ENCODE data around the gene CD34. TPM values are rescaled to one million over a fixed set of nuclear protein-coding genes. Genes with fewer than 3 reads are reported as not detected.
"Not testable (repeated sequence)": the region's sequence is repeated elsewhere in the genome, so short reads cannot be mapped to it uniquely, and the experiment has no call there.

The CD34 gene
- total and polyA plus RNA-seq, 7 experiments from 2014 or later = 0.02 to 3.4 (median 0.39) TPM; not detected in 3

DNA sequence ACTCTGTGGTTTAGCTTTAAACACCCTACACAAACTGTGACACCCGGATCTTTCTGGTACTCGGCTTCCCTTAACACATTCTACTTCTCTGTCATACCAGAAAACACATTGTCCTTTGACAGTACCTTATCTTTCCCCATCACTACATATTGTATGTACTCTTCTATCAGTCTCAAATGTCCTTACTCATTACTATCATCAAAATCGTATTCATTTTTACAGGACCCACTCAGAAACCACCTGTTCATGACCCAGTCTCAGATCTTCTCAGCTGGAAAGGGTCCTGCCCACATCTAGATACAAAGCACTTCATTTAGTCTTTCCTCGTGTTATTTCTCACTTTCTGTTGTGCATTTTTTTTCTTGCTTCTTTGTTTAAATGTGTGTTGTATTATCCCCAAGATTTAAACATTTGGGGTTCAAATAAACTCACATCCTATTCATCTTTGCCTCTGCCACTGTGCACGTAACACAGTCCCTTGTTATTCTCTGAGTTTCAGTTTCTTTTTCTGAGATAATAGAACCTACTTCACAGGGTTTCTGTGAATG, 27.7 kb downstream of the CD34 start:
- Mint-ChIP-seq H3K36me3 (peaks cover 0 to 1% (median 0%) of the 10 kb centered on the region in 5 donors), H3K9me3 (peaks cover 0 to 1% (median 0%) of the 10 kb centered on the region in 11 donors), H3K4me1 (peaks cover 39 to 51% (median 44%) of the 10 kb centered on the region in 7 donors), H3K27me3 (peaks cover 0 to 10% (median 0%) of the 10 kb centered on the region in 5 donors), H3K27ac (peak overlapping the region; percentile 94 to 99 (median 96)), H3K4me3 (peak overlapping the region; percentile 74 to 93 (median 88))
- Histone ChIP-seq H3K9me3 (ENCODE audit: control insufficient read depth in 2 of 3, low read length in 3 of 3) (no peaks in the 10 kb centered on the region), H3K4me3 (ENCODE audit: low read length) (peak overlapping the region; percentile 59), H3K27ac (ENCODE audit: low read depth, low read length) (peak overlapping the region; percentile 85), H3K4me1 (ENCODE audit: control insufficient read depth in 2 of 2, insufficient read depth in 2 of 2, low read length in 2 of 2) (peaks cover 21 to 25% of the 10 kb centered on the region in 2 donors), H3K36me3 (ENCODE audit: control insufficient read depth in 2 of 3, insufficient read depth in 3 of 3, low read length in 3 of 3) (no peaks in the 10 kb centered on the region), H3K27me3 (ENCODE audit: control insufficient read depth in 2 of 2, insufficient read depth in 2 of 2, low read length in 2 of 2) (no peaks in the 10 kb centered on the region)
- DNase-seq (peak in 6 of 9 donors; percentile 40 to 63 (median 48)), ATAC-seq (peak; percentile 76)
- ChIA-PET CTCF (interaction anchor here (0.7 to 9.6 kb wide), 11 partner anchors 13 to 185 kb away, joined by 3 to 197 read pairs (median 6); no protein-coding TSS in a partner anchor), POLR2A (interaction anchor here (0.7 to 7.7 kb wide), 9 partner anchors 10 to 80 kb away, joined by 3 to 75 read pairs (median 7); no protein-coding TSS in a partner anchor)
- intact Hi-C loops (cut with micrococcal nuclease) = loop anchor here (1.0 to 10.0 kb wide), 9 partner anchors 10 to 362 kb away; partner anchors contain the start of genes CD46 (in 1 of the 2) and PLXNA2 (in 1 of the 2)

DNA sequence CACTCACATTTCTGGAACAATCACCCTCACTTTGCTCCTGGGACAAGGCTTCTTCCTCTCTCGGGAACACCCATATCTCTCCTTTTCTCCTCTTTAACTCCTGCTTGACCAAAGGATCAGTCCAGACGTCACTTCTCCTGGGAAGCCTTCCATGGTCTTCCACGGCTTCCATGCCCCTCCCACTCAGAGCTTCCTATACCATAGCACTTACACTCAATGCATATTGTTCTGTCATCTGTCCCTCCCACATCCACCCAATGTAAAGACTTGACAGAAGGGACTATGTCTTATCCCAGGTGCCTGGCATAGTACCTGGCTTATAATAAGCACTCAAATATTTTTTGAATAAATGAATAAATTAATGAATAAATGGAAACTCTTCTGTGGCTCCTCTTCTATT, 28.2 kb downstream of the CD34 start:
- Mint-ChIP-seq H3K27me3 (peaks cover 0 to 10% (median 0%) of the 10 kb centered on the region in 5 donors), H3K36me3 (peaks cover 0 to 3% (median 0%) of the 10 kb centered on the region in 5 donors), H3K9me3 (peaks cover 0 to 1% (median 0%) of the 10 kb centered on the region in 11 donors), H3K4me3 (peak overlapping the region; percentile 74 to 93 (median 90)), H3K27ac (peak overlapping the region; percentile 94 to 99 (median 96)), H3K4me1 (peaks cover 39 to 51% (median 44%) of the 10 kb centered on the region in 7 donors)
- Histone ChIP-seq H3K4me1 (ENCODE audit: control insufficient read depth in 2 of 2, insufficient read depth in 2 of 2, low read length in 2 of 2) (peaks cover 21 to 25% of the 10 kb centered on the region in 2 donors), H3K36me3 (ENCODE audit: control insufficient read depth in 2 of 3, insufficient read depth in 3 of 3, low read length in 3 of 3) (no peaks in the 10 kb centered on the region), H3K9me3 (ENCODE audit: control insufficient read depth in 2 of 3, low read length in 3 of 3) (no peaks in the 10 kb centered on the region), H3K4me3 (ENCODE audit: low read length) (peak overlapping the region; percentile 59), H3K27me3 (ENCODE audit: control insufficient read depth in 2 of 2, insufficient read depth in 2 of 2, low read length in 2 of 2) (no peaks in the 10 kb centered on the region), H3K27ac (ENCODE audit: low read depth, low read length) (peak overlapping the region; percentile 85)
- ChIA-PET POLR2A (interaction anchor here (0.7 to 7.7 kb wide), 7 partner anchors 10 to 58 kb away, joined by 3 to 75 read pairs (median 7); no protein-coding TSS in a partner anchor), CTCF (interaction anchor here (0.9 to 9.6 kb wide), 7 partner anchors 13 to 82 kb away, joined by 3 to 197 read pairs (median 7); no protein-coding TSS in a partner anchor)
- intact Hi-C loops (cut with micrococcal nuclease) = loop anchor here (1.0 to 10.0 kb wide), 9 partner anchors 9 to 362 kb away; partner anchors contain the start of genes CD46 (in 1 of the 2) and PLXNA2 (in 1 of the 2)
- DNase-seq = peak in 1 of 9 donors; percentile 16
- ATAC-seq = peak; percentile 25

DNA sequence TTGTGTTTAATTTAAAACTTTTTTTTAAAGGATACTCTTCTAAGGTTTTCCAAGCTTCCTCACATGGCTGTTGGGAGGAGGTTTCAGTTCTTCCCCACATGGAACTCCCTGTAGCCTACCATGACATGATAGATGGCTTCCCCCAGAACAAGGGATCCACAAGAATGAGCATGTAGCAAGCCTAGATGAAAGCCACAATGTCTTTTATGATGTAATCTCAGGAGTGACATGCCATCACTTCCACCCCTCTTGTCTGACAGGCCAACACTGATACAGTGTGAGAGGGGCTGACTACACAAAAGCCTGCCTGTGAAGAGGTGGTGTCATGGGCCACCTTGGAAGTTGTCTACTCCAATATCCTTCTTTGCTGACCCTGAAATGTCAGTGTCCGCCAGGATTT, 32.0 kb downstream of the CD34 start:
- ChIA-PET CTCF (interaction anchor here (0.6 kb wide), 1 partner anchor 10 kb away, joined by 3 read pairs; no protein-coding TSS in a partner anchor), POLR2A (interaction anchor here (0.6 to 20.4 kb wide), 3 partner anchors 11 to 50 kb away, joined by 3 to 547 read pairs (median 17); no protein-coding TSS in a partner anchor)
- no peak overlapping the region for H3K27ac ChIP-seq (ENCODE audit: low read depth, low read length)
- peaks cover 14 to 24% of the 10 kb centered on the region in 2 donors for H3K4me1 ChIP-seq (ENCODE audit: control insufficient read depth in 2 of 2, insufficient read depth in 2 of 2, low read length in 2 of 2)
- no peaks in the 10 kb centered on the region for H3K27me3 Mint-ChIP-seq
- ATAC-seq (no peak), DNase-seq (no peak)
- no peak overlapping the region for H3K4me3 ChIP-seq (ENCODE audit: low read length)
- H3K9me3 Mint-ChIP-seq = peaks cover 0 to under 1% (median 0%) of the 10 kb centered on the region in 11 donors
- peaks cover 0 to 6% (median 0%) of the 10 kb centered on the region in 5 donors for H3K36me3 Mint-ChIP-seq
- H3K9me3 ChIP-seq (ENCODE audit: control insufficient read depth in 2 of 3, low read length in 3 of 3) = no peaks in the 10 kb centered on the region
- peak overlapping the region in 4 of 9 donors; percentile 3 to 60 (median 12) for H3K27ac Mint-ChIP-seq
- H3K4me1 Mint-ChIP-seq = peaks cover 41 to 56% (median 50%) of the 10 kb centered on the region in 7 donors
- no peak overlapping the region for H3K4me3 Mint-ChIP-seq
- intact Hi-C loops (cut with micrococcal nuclease) = no loop called here
- no peaks in the 10 kb centered on the region for H3K36me3 ChIP-seq (ENCODE audit: control insufficient read depth in 2 of 3, insufficient read depth in 3 of 3, low read length in 3 of 3)
- no peaks in the 10 kb centered on the region for H3K27me3 ChIP-seq (ENCODE audit: control insufficient read depth in 2 of 2, insufficient read depth in 2 of 2, low read length in 2 of 2)

DNA sequence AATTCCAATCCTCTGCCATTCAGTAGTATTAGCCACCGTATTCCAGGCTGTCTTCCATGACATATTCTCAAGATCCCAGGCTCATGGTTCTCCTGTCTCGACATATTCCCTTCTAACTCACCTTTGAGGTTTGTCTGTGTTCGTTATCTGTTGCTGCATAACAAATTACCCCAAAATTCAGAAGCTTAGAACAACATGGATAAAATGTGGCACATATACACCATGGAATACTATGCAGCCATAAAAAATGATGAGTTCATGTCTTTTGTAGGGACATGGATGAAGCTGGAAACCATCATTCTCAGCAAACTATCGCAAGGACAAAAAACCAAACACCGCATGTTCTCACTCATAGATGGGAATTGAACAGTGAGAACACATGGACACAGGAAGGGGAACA, 33.0 kb downstream of the CD34 start:
- H3K9me3 Mint-ChIP-seq; H3K36me3 ChIP-seq (ENCODE audit: control insufficient read depth in 2 of 3, insufficient read depth in 3 of 3, low read length in 3 of 3); H3K9me3 ChIP-seq (ENCODE audit: control insufficient read depth in 2 of 3, low read length in 3 of 3); H3K4me3 ChIP-seq (ENCODE audit: low read length); H3K27ac ChIP-seq (ENCODE audit: low read depth, low read length); H3K36me3 Mint-ChIP-seq; DNase-seq; ATAC-seq; CTCF ChIA-PET; H3K27me3 ChIP-seq (ENCODE audit: control insufficient read depth in 2 of 2, insufficient read depth in 2 of 2, low read length in 2 of 2); intact Hi-C loops (cut with micrococcal nuclease); H3K27me3 Mint-ChIP-seq: not testable (repeated sequence)
- H3K27ac Mint-ChIP-seq = peak overlapping the region in 3 of 9 donors; percentile 36 to 66 (median 56)
- H3K4me3 Mint-ChIP-seq = peak overlapping the region in 1 of 10 donors; percentile 20
- H3K4me1 Mint-ChIP-seq = peaks cover 44 to 56% (median 50%) of the 10 kb centered on the region in 7 donors
- POLR2A ChIA-PET = interaction anchor here (3.5 to 20.4 kb wide), 2 partner anchors 10 to 49 kb away, joined by 17 to 547 read pairs; no protein-coding TSS in a partner anchor
- peaks cover 21 to 30% of the 10 kb centered on the region in 2 donors for H3K4me1 ChIP-seq (ENCODE audit: control insufficient read depth in 2 of 2, insufficient read depth in 2 of 2, low read length in 2 of 2)

DNA sequence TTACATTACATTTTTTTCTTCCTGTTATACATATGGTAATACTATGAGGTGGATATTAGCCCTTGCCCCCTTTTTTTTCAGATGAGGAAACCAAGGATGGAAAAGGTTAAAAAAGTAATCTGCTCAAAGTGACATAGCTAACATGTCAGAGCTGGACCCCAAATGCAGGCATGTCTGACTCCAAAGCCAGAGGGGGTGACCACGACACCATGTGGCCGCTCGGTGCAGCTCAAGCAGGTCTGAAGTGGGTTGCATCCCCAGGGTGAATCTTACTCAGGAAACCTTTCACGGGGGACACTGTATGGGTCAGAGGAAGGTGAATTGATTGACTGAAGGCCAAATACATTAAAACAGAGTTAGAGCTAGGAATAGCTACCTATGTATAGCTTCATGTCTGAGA, 34.8 kb downstream of the CD34 start:
- H3K27me3 ChIP-seq (ENCODE audit: control insufficient read depth in 2 of 2, insufficient read depth in 2 of 2, low read length in 2 of 2) = no peaks in the 10 kb centered on the region
- ChIA-PET CTCF (interaction anchor here (0.6 to 13.8 kb wide), 7 partner anchors 8 to 87 kb away, joined by 3 to 197 read pairs (median 6); no protein-coding TSS in a partner anchor), POLR2A (interaction anchor here (0.8 to 20.4 kb wide), 6 partner anchors 7 to 48 kb away, joined by 3 to 547 read pairs (median 11); no protein-coding TSS in a partner anchor)
- H3K4me3 Mint-ChIP-seq = peak overlapping the region in 2 of 10 donors; percentile 16 to 39
- intact Hi-C loops (cut with micrococcal nuclease) = no loop called here
- peak overlapping the region in 7 of 9 donors; percentile 29 to 93 (median 69) for H3K27ac Mint-ChIP-seq
- no peaks in the 10 kb centered on the region for H3K9me3 Mint-ChIP-seq
- H3K27me3 Mint-ChIP-seq = no peaks in the 10 kb centered on the region
- DNase-seq = no peak
- H3K27ac ChIP-seq (ENCODE audit: low read depth, low read length) = no peak overlapping the region
- ATAC-seq = no peak
- H3K36me3 Mint-ChIP-seq = peaks cover 0 to 5% (median 0%) of the 10 kb centered on the region in 5 donors
- peaks cover 48 to 62% (median 57%) of the 10 kb centered on the region in 7 donors for H3K4me1 Mint-ChIP-seq
- H3K4me3 ChIP-seq (ENCODE audit: low read length) = no peak overlapping the region
- no peaks in the 10 kb centered on the region for H3K36me3 ChIP-seq (ENCODE audit: control insufficient read depth in 2 of 3, insufficient read depth in 3 of 3, low read length in 3 of 3)
- peaks cover 20 to 38% of the 10 kb centered on the region in 2 donors for H3K4me1 ChIP-seq (ENCODE audit: control insufficient read depth in 2 of 2, insufficient read depth in 2 of 2, low read length in 2 of 2)
- H3K9me3 ChIP-seq (ENCODE audit: control insufficient read depth in 2 of 3, low read length in 3 of 3) = no peaks in the 10 kb centered on the region

DNA sequence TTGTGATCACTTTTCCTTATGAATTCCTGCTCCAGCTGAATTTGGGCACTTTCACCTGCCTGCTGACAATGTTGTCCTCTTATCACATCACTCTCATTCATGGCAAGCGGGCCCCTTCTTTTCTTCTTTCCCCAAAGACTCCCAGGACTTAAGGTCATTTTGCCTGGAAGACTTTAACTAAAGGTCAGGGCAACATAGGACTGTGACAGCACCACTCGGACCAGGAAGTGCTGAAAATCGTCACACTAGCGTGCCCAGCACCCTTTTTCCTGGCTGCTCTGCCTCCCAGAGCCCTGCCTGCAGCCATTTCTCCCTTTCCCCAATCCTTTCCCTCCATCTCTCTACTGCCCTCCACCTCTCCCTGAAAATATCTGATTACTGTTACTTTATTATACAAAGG, 35.4 kb downstream of the CD34 start:
- Histone ChIP-seq H3K4me1 (ENCODE audit: control insufficient read depth in 2 of 2, insufficient read depth in 2 of 2, low read length in 2 of 2) (peaks cover 20 to 44% of the 10 kb centered on the region in 2 donors), H3K36me3 (ENCODE audit: control insufficient read depth in 2 of 3, insufficient read depth in 3 of 3, low read length in 3 of 3) (no peaks in the 10 kb centered on the region), H3K9me3 (ENCODE audit: control insufficient read depth in 2 of 3, low read length in 3 of 3) (no peaks in the 10 kb centered on the region), H3K27ac (ENCODE audit: low read depth, low read length) (no peak overlapping the region), H3K27me3 (ENCODE audit: control insufficient read depth in 2 of 2, insufficient read depth in 2 of 2, low read length in 2 of 2) (no peaks in the 10 kb centered on the region), H3K4me3 (ENCODE audit: low read length) (no peak overlapping the region)
- POLR2A ChIA-PET = interaction anchor here (0.9 to 20.4 kb wide), 3 partner anchors 8 to 47 kb away, joined by 5 to 547 read pairs (median 64); no protein-coding TSS in a partner anchor
- H3K27me3 Mint-ChIP-seq = no peaks in the 10 kb centered on the region
- peaks cover 0 to 5% (median 0%) of the 10 kb centered on the region in 5 donors for H3K36me3 Mint-ChIP-seq
- peak overlapping the region; percentile 11 to 93 (median 65) for H3K27ac Mint-ChIP-seq
- H3K4me1 Mint-ChIP-seq = peaks cover 54 to 68% (median 63%) of the 10 kb centered on the region in 7 donors
- ATAC-seq (no peak), DNase-seq (no peak)
- peak overlapping the region in 3 of 10 donors; percentile 6 to 39 (median 18) for H3K4me3 Mint-ChIP-seq
- intact Hi-C loops (cut with micrococcal nuclease) = no loop called here
- no peaks in the 10 kb centered on the region for H3K9me3 Mint-ChIP-seq
- CTCF ChIA-PET = interaction anchor here (0.6 to 13.8 kb wide), 5 partner anchors 9 to 88 kb away, joined by 3 to 197 read pairs (median 81); no protein-coding TSS in a partner anchor
